ENCODE measurements around the gene APPL2.

Gene APPL2

GRCh38 chr12:105221583-105222283 is 14.2 kb downstream of the APPL2 start:
- DNase-seq = no peak

- no peak for DNase-seq
These were observed 15.1 kb downstream of the APPL2 start for GRCh38 chr12:105220929-105221290.

- no peak for DNase-seq
These were observed 15.6 kb downstream of the APPL2 start for GRCh38 chr12:105220150-105220928.

- no peak for DNase-seq
These were observed 16.5 kb downstream of the APPL2 start for GRCh38 chr12:105219261-105220028.

GRCh38 chr12:105218434-105218833 is 17.5 kb downstream of the APPL2 start:
- DNase-seq = no peak

GRCh38 chr12:105214670-105215375 is 21.2 kb downstream of the APPL2 start:
- no peak for DNase-seq

GRCh38 chr12:105214148-105214547 is 21.8 kb downstream of the APPL2 start:
- no peak for DNase-seq

- DNase-seq = no peak
These were observed 23.5 kb downstream of the APPL2 start for GRCh38 chr12:105212438-105212837.

GRCh38 chr12:105209091-105209490 is 26.9 kb downstream of the APPL2 start:
- DNase-seq = no peak

GRCh38 chr12:105206686-105207374 is 29.1 kb downstream of the APPL2 start:
- DNase-seq = no peak

- DNase-seq = no peak
These were observed 30.5 kb downstream of the APPL2 start for GRCh38 chr12:105205322-105206048.

- peak; percentile 47 for DNase-seq
These were observed 31.1 kb downstream of the APPL2 start for GRCh38 chr12:105204916-105205315.

GRCh38 chr12:105204127-105204526 is 31.8 kb downstream of the APPL2 start:
- no peak for DNase-seq

GRCh38 chr12:105202202-105202601 is 33.8 kb downstream of the APPL2 start:
- no peak for DNase-seq

- DNase-seq = no peak
These were observed 34.7 kb downstream of the APPL2 start for GRCh38 chr12:105201299-105201698.

GRCh38 chr12:105200385-105200784 is 35.6 kb downstream of the APPL2 start:
- no peak for DNase-seq

GRCh38 chr12:105198961-105199360 is 37.0 kb downstream of the APPL2 start:
- DNase-seq = no peak

- no peak for DNase-seq
These were observed 39.9 kb downstream of the APPL2 start for GRCh38 chr12:105196090-105196489.

GRCh38 chr12:105194947-105195346 is 41.0 kb downstream of the APPL2 start:
- no peak for DNase-seq

GRCh38 chr12:105192624-105193225 is 43.2 kb downstream of the APPL2 start:
- no peak for DNase-seq

GRCh38 chr12:105190530-105190929 is 45.4 kb downstream of the APPL2 start:
- no peak for DNase-seq

Measured in stimulated activated CD8-positive, alpha-beta memory T cell treated with anti-CD3 and anti-CD28 coated beads, Interleukin-4, amount 100 ng/mL, for 48 hours (primary cell).